ENCODE data around the gene KIDINS220. TPM values are rescaled to one million over a fixed set of nuclear protein-coding genes. Genes with fewer than 3 reads are reported as not detected.

KIDINS220 gene
- total and polyA plus RNA-seq, 2 of the 13 experiments (the other 11 are each of a cell fraction or from before 2014, with no cell fraction given), result 25.2 to 32.3 TPM

- peak; percentile 74 for TF ChIP-seq ELK4 (CRISPR knock-in tag; IDR thresholded peaks at IDR 0.05; ENCODE audit: borderline replicate concordance)
- TF ChIP-seq ZNF576 (CRISPR knock-in tag; IDR thresholded peaks at IDR 0.05), result no peak
- no peak for TF ChIP-seq TRIM24 (CRISPR knock-in tag; IDR thresholded peaks at IDR 0.05)
- peak; percentile 81 for TF ChIP-seq ZNF746 (CRISPR knock-in tag; IDR thresholded peaks at IDR 0.05)
- no peak for TF ChIP-seq ZFP36L1 (CRISPR knock-in tag; IDR thresholded peaks at IDR 0.05)
- TF ChIP-seq ETS1 (CRISPR knock-in tag; IDR thresholded peaks at IDR 0.05), result no peak; the same call in 1 of the 2 replicates
- no peak for TF ChIP-seq GPBP1L1 (CRISPR knock-in tag; IDR thresholded peaks at IDR 0.05)
- TF ChIP-seq ISL2 (CRISPR knock-in tag; IDR thresholded peaks at IDR 0.05), result peak; percentile 92
- peak; percentile 98; the same call in 1 of the 2 replicates for TF ChIP-seq ZFP82 (CRISPR knock-in tag; IDR thresholded peaks at IDR 0.05; ENCODE audit: borderline replicate concordance)
- no peak for TF ChIP-seq ZBTB7A (CRISPR knock-in tag; IDR thresholded peaks at IDR 0.05)
- TF ChIP-seq PAF1 (CRISPR knock-in tag; IDR thresholded peaks at IDR 0.05), result no peak
Measured at GRCh38 chr2:8681786-8682692, 155.4 kb downstream of the KIDINS220 start, which contains the start of gene ID2 (continued).

All from HepG2 (cell line).